Ecto neural progenitor cell (in vitro differentiated cells): Measurements from ENCODE around the gene COL25A1.
"Not testable (repeated sequence)": the region's sequence is repeated elsewhere in the genome, so short reads cannot be mapped to it uniquely, and the experiment has no call there.

Source experiments
- DNase-seq: peaks from one replicate; pipeline ENCODE4 v3.0.0-alpha.2; 2018; ENCODE audit warnings: low spot score

The COL25A1 gene

DNA sequence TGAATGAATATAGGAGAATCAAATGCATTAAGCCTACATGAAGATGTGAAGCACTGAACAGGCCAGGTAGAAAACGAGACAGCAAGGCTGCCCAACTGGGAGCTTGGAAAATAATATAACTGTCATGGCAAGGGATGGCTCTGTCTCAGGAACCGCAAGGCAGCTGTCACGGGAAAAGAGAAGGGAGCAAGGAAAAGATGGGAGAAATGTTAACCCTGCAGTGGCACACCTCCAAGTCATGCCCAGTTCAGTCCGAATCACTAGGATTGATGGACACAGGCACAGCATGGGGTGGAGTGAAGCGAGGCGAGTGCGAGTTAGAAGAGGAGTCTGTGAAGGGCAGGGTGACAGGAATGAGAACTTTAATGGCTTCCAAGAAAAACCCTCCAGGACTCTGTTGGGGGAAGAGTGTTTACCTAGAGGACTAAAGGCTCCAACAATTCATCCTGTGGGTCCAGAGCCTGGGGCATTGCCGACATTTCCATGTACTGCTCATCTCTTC, 395.5 kb downstream of the COL25A1 start:
- DNase-seq: no peak

DNA sequence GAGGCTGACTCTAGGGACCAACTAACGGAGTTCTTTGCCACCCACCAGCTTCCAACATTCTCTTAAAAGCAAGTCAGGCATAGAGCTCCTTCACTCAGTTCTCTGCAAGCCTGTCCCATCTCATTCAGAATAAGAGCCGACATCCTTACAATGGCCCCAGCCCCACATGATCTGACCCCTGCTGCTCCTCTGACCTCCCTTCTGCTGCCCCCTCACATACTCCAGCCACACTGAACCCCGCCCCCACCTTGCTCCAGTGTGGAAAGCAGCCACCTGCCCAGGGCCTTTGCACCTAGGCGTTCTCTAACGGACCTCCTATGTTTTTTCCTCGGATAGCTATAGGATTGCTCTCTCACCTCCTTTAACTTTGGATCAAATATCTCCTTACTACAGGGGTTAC, 396.5 kb downstream of the COL25A1 start:
- no peak for DNase-seq

DNA sequence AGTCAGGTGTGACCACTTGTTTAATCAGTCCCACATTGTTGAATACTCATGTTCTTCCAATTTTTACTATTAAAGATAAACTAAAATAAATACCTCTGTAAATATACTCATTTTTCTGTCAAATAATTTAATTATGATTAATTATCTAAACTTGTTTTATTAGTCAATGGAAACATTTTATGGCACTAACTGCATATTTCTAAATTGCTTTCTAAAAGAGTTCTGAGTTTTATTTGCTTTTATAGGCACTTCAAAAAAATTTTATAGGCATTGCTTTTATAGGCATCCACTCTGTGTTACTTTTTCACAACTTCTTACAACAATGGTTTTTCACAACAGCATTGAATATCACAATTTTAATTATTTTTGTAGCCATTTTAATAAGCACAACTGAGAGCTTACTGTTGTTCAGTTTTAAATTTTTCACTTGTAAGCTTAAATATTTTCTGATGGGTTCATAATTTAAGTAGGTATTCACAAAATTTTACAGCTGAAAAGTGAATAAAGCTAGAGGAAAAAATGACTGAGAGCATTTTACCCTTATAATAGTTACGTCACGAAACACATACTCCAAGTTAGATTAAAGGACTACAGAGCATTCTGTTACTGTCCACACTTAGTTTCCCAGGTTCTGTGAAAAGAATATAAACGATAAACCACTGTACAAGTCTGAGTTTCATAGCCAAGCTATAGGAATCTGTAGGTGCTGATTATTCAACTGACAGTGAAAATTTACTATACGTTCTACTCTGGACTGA, 398.8 kb downstream of the COL25A1 start:
- DNase-seq: no peak

DNA sequence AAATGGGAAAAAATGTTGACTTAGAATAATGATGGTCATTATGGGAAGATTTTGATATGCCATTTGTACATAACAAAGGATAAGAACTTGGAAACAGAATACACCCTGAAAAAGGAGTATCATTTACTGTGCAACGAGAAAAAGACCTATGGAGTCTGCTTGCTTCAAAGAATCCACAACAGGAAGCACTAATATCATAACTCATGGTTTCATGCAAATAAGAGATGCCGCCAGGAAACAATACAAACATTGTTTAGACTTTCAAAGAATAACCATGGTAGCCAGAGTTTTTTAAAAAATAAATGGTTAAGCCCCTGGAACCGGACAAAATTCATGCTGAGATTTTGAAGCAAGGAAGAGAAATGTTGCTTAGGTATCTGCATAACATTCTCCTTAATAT, 399.7 kb downstream of the COL25A1 start:
- DNase-seq: no peak

DNA sequence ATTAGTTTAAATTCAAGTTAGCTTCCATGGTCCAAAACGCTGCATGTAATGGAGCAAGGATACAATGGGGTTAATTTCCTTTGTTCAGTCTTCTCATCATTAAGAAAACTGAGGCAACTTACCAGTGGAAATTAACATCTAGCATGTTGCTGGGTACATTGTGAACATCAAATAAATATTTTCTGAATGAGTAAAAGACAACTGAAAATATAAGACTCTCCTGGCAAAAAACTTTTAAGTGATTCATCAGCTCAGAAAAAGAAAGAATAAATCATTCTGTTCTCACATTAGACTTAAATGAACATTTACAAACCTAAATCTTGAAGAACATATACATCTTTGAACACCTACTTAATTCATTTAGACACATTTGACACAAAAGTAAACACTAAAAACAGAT, 401.2 kb downstream of the COL25A1 start:
- no peak for DNase-seq

DNA sequence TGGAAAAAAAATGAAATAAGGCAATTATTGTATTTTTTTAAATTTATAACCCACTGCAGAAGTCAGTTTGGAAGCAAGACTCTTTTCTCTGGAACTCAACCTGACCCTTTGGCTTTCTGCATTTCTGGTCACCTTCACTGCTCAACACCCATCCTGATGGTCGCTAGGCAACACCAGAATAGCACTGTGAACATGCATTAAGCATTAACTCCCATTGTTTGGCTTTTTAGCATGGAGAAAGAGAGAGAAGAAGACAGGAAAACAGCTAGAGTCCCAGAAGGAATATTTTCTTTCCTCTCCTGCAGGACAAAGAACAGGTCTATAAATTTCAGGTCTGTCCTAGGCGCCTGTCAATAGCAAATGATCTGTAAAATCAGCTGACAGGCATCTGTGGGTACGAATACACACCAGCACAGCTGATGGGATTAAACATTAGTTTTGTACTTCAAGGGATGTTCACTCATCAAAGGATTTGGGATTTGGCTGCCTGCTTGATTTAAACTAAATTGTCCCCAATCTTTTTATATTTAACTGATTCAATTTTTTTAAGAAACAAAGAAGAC, 402.4 kb downstream of the COL25A1 start:
- no peak for DNase-seq

DNA sequence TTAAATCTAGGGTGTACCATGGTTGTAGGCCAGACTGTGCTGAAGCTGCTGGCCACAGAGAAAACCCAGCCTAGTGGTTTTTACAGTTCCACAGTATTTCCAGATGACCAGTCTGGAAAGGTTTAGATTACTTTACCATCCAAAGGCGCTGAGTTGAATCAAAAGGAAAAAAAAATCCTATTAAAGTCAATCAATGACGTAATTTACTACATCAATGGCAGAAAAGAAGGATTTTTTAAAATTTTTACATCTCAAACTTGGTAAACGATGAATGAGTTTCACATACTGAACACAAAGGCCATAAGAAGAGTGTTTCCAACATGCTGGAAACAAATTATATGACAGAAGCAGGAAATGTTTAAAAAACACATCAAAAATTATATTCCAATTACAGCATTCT, 409.0 kb downstream of the COL25A1 start:
- no peak for DNase-seq

DNA sequence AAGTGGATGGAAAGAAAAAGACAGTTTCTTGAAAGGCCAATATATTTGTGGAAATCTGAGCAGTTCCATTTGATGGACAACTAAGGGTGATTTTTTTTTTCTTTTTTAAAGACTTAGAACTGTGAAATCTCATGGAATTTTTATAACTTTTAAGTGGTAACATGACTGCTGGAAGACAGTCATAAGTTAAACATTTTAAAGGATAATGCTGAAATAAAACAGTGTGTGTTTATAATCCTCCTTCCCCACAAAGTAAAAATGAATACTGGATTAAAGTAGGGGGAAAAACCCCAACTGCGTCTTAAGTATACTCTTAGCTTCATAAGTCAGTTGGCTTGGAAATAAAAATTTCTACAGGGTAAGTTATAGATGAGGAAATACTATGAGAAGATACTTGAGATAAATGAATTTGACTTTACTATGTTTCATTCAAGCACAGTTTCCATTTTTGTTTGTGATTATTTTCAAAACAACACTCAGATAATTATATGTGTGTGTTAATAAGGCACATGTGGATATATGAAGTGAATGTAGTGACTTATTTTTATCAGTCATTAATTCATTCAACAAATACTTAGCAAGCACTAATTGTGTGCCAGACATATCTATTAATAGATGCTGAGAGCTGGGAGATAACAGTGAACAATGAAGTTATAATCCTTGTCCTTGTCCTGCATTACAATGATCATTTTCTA, 410.4 kb downstream of the COL25A1 start:
- no peak for DNase-seq

DNA sequence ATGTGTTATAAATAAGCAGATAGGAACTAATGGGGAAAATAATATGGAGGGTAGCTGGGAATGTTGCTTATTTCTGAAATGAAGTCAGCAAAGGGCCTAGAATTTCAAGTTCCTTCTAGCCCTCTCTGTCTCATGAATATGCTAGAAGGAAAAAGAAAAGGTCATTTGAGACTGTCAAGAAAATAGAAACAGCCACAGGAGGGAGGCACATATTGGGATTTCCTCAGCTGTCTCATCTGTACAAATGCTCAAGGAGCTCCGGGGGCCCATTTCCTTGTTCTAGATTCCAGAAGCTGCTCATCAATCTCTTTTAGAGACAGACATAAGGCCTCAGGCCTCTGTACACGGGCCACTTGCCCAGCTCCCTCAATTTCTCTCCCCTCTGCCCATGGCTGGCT, 412.0 kb downstream of the COL25A1 start:
- DNase-seq: no peak

DNA sequence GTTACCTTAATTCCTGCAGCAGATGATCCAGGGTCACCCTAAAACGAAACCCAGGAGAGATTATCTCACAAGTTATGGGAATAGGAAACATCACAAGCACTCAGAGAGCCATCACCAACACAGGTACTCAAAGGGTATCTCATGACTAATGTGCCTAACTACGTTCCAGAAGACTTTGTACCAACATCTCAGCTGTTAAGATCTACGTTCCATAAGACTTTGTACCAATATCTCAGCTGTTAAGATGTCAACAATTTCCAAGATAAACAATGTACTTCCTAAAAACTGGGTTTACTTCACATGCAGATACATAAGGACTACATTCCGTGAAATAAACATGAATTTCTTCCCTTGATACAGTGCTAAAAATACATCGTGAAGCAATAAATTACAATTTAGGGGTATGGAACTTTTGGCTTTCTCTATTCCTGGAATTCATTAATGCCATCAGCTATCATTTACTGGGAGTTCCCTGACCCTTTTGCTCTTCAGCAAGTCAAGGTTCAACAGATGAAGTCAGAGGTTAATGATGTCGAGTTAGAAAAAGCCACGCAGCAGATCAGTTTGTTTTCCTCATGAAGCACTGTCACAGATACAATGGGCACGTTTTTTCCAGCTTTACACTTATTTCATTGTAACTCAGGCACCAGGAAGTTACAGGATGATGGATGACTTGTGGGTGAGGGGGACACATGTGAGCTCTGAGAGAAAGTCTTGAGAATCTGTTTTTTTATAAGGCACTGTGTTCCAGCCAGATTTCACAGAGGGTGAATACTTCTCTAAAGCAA, 412.6 kb downstream of the COL25A1 start:
- DNase-seq: no peak

DNA sequence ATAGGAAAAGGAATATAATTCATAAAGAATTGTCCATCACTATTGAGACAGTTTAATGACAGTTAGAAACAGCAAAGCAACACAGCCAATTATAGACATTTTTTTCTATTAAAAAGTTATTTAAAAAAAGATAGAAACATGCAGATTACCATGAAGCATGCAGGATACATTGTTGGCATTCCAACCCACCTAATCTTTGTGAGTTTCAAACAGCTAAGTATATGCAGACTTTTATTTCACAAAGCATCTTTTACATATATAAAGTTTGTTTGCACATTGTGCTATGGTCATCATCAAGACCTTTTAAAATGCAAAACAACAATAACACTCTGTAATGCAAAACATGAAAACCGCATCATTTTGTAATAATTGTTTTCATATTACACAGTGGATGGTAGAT, 413.7 kb downstream of the COL25A1 start:
- DNase-seq: no peak

DNA sequence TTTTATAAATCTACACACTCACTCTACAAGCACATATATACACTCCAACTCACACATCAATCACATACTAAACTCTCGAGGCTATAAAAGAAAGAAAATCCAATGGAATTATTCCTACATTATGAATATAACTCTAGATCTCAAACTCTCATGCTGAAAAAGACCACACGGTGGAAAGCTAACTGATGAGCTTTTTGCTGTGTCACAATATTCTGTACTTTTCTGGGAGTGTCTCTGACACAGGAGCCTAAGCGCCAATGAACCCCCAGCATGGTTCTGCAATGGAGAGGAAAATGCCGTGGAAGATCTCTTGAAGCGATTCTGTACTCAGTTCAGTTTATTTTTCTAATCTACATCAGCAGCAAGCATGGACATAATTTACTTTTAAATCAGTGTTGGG, 415.4 kb downstream of the COL25A1 start:
- no peak for DNase-seq

DNA sequence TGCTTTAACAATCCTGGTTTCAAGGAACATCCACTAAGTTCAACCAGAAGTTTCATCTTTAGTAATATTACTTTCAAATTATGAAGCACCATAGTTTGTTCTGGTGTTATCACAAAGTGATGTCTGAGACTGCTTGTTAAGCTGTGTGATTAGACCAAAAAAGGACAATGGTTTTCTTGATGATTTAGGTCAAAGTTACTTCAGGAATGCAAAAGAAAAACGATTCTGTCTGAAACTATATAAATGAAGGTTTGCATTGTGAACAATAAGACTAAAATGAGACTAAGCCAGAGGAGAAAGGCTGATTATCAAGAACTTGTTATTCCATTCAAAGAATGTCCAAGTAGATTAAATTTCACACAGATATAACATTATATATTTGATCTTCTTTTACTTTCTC, 417.2 kb downstream of the COL25A1 start:
- no peak for DNase-seq

DNA sequence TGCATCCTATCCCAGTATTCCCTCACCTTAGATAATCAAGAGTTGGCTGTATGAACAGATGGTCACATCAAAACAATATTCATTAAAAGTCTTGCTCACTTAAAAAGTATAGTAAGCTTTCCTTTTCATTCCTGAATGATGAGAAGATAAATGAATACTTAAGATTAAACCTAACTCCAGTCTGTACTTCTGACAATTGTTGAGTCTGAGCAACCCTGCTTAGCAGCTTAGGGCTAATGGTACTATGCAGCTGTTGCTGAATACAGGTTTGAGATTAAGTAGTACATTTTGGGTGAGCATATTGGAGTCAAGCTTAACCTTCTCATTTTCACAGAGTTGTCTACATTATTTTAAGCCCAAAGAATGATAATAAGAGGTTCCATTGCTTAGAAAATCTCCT, 417.9 kb downstream of the COL25A1 start:
- DNase-seq: no peak

DNA sequence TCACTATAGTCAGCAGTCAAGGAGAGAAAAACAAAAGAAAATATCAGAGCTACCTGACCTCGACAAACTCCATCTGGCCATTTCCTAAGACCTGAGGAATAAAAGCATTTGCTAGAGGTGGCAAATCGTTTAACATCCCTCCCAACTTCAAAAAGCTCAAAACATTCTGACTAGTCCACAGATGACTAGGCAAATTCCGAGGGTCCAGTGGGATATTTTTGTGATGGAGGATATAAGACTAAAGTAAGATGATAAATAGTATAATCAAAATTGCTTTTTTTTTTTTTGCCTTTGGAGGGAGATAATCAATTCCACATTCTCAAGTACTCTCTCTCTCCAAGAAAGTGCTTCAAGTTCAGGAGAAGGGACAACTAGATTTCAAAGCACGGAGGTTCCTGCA, 420.5 kb downstream of the COL25A1 start:
- DNase-seq: no peak

DNA sequence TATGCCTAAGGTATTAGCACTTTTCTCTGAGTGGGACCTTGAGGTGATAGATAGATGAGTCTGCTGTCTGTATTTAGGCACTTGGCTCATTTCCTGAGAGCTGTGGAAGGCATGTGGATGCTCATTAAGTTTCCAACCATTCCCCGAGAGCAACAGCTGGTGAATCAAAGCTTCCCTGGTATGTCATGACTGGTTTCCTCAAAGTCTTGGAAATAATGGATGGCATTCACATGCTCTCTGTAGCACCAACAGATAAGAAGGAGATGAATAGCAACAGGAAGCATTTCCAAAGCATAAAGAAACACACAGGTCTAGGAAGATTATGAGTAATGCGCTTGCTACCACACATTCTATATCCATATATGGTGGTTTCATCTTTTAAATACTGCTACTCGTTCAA, 421.3 kb downstream of the COL25A1 start:
- no peak for DNase-seq

DNA sequence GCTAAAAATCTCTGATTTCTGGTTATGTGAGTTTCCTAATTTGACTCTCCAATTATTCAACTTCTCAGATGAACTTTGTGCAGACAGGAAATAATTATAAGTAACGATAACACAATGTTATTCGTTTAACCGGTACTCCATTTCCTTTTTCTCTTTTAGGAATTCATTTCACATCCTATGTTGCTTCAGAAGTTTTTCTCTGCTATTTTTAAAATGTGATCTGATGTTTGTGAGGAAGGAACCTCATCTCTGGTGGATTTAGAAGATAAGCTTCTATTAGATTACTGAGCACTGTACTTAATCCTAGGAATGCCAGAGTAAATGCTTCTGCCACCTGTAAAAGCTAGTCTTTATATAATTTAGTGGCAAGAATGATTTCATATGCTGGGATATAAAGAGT, 423.7 kb downstream of the COL25A1 start:
- no peak for DNase-seq

DNA sequence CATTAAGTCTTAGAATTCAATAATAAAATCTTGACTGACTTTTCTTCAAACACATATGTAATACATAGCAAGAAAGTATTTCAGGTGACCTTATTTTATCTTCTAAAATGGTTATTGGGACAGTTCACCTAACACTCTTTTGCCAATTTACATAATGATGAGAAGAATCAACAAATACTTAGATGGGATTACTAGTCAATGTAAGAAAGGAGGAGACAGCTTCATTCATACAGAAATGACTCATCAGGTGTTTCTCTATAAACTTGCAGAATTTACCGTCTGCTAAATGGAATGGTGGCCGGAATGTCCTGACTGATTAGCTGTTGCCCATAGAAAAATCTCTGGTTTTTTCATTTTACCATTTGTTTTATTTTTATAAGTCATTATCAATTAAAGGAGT, 424.6 kb downstream of the COL25A1 start:
- DNase-seq: no peak

DNA sequence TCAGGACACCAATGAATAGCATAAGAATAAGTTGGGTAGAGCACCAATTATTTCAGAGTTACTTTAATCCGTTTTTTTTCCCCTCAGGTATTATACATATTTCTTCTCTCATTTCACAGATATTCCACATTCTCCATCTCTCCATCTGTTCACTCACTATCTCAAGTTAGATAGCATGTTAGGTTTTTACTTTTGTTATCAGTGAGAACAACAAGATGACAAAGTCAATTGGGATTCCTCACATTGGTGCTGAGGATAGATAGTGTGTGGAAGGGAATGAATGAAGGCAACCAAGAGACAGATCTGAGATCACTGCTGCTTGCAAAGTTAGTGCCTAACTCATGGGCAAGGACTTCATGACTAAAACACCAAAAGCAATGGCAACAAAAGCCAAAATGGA, 427.7 kb downstream of the COL25A1 start:
- no peak for DNase-seq

DNA sequence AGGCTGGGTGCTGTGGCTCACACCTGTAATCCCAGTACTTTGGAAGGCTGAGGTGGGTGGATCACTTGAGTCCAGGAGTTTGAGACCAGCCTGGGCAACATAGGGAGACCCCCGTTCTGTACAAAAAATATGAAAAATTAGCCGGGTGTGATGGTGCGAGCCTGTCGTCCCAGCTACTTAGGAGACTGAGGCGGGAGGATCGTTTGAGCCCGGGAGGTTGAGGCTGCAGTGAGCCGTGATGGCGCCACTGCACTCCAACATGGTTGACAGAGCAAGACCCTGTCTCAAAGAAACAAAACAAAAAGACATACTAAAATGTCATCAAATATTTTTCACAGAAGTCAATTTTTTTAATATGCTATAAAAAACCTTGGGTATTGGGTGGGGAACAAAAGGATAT, 432.5 kb downstream of the COL25A1 start:
- DNase-seq: not testable (repeated sequence)

DNA sequence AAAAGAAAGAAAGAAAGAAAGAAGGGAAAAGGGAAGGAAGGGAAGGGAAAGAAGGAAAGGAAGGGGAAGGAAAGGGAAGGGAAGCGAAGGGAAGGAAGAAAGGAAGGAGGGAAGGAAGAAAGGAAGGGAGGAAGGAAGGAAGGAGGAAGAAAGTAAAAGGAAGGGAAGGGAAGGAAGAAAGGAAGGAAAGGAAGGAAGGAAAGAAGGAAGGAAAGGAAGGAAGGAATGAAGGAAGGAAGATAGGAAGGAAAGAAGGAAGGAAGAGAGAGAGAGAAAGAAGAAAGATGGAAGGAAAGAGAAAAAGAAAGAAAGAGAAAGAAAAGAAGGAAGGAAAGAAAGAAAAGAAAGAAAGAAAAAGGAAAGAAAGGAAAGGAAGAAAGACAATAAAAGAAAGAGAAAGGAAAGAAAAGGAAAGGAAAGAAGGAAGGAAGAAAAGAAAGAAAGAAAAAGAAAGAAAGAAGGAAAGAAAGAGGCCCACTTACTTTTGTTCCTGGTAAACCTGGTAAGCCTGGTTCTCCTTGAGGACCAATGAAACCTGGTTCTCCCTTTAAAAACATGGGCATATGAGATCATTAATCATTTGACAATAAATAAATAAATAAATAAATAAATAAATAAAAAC, 433.7 kb downstream of the COL25A1 start:
- DNase-seq: no peak

DNA sequence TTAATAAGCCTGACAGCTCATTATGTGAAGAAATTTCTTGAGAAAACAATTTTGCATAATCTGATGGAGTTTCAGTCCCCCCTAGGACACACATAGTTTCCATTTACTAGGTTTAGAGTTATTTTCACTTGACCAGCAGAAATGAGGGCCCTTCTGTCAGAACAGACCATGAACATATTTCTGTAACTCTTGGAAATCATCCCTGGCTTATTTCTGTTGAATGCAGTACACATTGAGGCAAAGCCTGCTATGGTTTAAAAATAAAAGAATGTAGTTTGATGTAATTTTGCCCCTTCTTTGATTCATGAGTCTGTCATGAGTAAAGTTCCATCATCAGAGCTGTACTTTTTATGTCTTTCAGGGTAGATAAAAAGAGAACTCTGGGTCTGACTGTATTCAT, 435.0 kb downstream of the COL25A1 start:
- no peak for DNase-seq
